ENCODE measurements around the gene NXNL1.
"Not testable (repeated sequence)": the region's sequence is repeated elsewhere in the genome, so short reads cannot be mapped to it uniquely, and the experiment has no call there.

Gene NXNL1, protein sequence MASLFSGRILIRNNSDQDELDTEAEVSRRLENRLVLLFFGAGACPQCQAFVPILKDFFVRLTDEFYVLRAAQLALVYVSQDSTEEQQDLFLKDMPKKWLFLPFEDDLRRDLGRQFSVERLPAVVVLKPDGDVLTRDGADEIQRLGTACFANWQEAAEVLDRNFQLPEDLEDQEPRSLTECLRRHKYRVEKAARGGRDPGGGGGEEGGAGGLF

DNA sequence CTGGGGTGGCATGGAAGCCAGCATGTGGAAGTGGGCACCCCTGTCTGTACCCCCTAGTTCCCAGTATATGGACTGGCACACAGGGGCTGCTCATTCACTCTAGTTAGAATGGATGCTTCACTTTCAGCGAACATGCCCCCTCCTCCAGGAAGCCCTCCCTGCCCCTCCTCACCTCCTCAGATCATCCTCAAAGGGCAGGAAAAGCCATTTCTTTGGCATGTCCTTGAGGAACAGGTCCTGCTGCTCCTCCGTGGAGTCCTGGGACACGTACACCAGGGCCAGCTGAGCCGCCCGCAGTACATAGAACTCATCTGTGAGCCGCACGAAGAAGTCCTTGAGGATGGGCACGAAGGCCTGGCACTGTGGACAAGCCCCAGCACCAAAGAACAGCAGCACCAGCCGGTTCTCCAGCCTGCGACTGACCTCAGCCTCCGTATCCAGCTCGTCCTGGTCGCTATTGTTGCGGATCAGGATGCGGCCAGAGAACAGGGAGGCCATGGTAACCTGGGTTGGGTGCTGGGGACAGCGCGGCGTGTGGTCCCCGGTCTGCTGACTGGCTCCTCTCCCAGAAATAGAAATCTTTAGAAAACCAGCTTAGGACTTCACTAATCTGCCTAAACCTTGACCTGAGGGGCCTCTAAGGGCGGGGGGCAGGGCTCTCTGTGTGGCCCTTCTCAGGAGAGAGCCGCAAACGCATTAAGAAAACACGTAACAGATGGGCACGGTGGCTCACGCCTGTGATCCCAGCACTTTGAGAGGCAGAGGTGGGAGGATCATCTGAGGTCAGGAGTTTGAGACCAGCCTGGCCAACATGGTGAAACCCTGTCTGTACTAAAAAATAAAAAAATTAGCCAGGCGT lies at the start of gene NXNL1:
Gene NXNL1, minus strand, starts transcription at position 555 of the 859 bp plus-strand sequence. Its CDS starts 57 bp downstream, at position 498.
- DNase-seq (ENCODE audit: low spot score) = no peak

- not testable (repeated sequence) for DNase-seq (ENCODE audit: low spot score)
Measured at GRCh38 chr19:17508558-17508933, 47.8 kb upstream of the NXNL1 start.

DNA sequence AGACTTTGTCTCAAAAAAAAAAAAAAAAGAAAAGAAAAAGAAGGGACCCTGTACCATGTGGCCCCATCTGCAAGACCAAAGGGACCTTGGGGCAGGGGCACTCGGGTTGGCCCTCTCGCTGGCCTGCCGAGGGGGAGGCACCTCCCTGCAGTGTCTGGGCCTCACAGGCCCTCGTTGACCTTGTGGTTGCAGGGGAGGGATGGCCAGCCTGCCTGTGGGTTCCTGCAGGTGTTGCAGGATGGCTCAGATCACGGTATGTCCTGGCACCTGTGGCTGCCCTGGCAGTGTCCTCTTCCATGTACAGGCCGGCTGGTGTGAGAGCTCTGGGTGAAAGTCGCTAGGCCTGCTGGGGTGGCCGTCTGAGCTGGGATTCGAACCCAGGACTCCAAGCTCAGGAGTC lies 46.0 kb upstream of the NXNL1 start:
- DNase-seq (ENCODE audit: low spot score) = no peak

DNA sequence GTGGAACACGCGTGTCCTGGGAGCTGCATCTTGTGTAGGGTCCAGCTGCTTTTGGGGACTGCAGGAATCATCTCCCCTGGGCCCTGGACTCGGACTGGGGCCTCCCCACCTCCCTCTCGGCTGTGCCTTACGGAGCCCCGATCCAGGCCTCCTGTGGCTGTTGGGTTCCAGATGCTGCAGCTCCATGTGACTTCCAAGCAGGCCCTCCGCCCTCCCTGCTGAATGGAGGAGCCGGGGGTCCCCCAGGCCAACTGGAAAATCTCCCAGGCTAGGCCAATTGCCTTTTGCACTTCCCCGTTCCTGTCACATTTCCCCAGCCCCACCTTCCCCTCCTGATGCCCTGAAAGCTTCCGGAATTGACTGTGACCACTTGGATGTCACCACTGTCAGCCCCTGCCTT lies 44.5 kb upstream of the NXNL1 start:
- no peak for DNase-seq (ENCODE audit: low spot score)

- DNase-seq (ENCODE audit: low spot score) = no peak
Measured at GRCh38 chr19:17504456-17504855, 43.7 kb upstream of the NXNL1 start.

DNA sequence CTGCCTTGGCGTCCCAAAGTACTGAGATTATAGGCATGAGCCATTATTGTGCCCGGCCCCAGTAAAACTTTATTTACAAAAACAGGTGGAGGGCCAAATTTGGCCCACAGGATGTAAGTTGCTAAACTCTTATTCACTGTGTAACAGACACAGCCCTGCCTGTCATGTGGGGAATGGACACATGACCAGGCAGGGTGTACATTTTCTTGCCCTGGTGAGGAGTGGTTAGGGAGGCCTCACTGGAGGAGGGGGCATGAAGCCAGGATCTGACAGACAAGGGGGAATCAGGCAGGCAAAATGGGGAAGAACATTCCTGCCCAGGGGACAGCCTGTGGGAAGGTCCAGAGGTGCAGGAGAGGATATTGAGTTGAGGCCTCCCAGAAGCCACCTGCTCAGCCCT lies 43.3 kb upstream of the NXNL1 start:
- DNase-seq (ENCODE audit: low spot score) = no peak

GRCh38 chr19:17503240-17503639 lies 42.5 kb upstream of the NXNL1 start:
- DNase-seq (ENCODE audit: low spot score) = no peak

- DNase-seq (ENCODE audit: low spot score) = no peak
Measured at GRCh38 chr19:17500447-17501198, 39.9 kb upstream of the NXNL1 start.

- no peak for DNase-seq (ENCODE audit: low spot score)
Measured at GRCh38 chr19:17499648-17500446, 39.1 kb upstream of the NXNL1 start.

DNA sequence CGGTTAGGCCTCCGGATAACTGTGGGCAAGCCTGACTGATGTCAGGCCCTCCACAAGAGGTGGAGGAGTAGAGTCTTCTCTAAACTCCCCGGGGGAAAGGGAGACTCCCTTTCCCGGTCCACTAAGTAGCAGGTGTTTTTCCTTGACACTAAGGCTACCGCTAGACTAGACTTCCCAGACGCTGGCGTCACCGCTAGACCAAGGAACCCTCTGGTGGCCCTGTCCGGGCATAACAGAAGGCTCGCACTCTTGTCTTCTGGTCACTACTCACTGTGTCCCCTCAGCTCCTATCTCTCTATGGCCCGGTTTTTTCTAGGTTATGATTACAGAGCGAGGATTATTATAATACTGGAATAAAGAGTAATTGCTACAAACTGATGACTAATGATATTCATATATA lies 38.3 kb upstream of the NXNL1 start:
- DNase-seq (ENCODE audit: low spot score) = not testable (repeated sequence)

DNA sequence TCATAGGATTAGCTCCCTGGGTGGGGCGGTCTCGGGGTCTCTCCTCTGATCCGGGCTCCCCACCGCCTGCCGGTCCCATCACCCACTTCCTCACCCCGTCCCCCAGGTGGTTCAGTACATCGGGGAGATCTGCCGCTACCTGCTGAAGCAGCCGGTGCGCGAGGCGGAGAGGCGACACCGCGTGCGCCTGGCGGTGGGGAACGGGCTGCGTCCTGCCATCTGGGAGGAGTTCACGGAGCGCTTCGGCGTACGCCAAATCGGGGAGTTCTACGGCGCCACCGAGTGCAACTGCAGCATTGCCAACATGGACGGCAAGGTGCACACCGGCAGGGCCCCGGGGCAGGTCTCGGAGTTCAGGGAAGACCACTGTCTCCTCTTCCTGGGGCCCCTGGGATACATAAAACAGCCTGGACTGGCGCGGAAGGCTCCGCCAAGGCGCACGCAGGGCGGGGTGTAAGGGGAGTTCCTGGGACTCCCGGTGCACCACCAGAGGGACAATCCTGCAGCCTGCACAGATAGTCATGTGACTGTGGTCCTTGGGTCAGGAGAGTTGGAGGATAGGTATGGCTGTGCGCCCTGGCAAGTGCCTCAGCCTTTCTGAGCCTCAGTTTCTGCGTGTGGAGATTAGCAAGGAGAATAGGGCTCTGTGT lies 36.5 kb upstream of the NXNL1 start:
- DNase-seq (ENCODE audit: low spot score) = no peak

GRCh38 chr19:17496337-17496997 lies 35.7 kb upstream of the NXNL1 start:
- peak; percentile 89 for DNase-seq (ENCODE audit: low spot score)

- no peak for DNase-seq (ENCODE audit: low spot score)
Measured at GRCh38 chr19:17495639-17496296, 35.0 kb upstream of the NXNL1 start.

- no peak for DNase-seq (ENCODE audit: low spot score)
Measured at GRCh38 chr19:17491287-17491686, 30.6 kb upstream of the NXNL1 start.

DNA sequence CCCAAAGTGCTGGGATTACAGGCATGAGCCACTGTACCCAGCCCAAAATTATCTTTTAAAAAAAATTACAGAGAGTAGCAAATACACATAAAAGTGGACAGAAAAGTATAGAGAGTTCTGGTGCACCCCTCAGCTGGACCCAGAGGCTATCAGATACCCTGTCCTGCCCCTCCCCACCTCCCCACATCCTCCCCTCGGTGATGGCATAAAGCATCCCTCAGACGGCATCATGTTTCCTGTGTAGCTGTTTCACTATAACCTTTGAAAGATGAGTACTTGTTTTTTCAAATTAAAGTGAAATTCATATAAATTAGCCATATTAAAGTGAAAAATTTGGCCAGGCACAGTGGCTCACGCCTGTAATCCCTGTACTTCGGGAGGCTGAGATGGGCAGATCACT lies 29.7 kb upstream of the NXNL1 start:
- no peak for DNase-seq (ENCODE audit: low spot score)

GRCh38 chr19:17489392-17490030 lies 28.8 kb upstream of the NXNL1 start:
- DNase-seq (ENCODE audit: low spot score) = no peak

GRCh38 chr19:17488593-17489391 lies 28.1 kb upstream of the NXNL1 start:
- DNase-seq (ENCODE audit: low spot score) = peak; percentile 89

DNA sequence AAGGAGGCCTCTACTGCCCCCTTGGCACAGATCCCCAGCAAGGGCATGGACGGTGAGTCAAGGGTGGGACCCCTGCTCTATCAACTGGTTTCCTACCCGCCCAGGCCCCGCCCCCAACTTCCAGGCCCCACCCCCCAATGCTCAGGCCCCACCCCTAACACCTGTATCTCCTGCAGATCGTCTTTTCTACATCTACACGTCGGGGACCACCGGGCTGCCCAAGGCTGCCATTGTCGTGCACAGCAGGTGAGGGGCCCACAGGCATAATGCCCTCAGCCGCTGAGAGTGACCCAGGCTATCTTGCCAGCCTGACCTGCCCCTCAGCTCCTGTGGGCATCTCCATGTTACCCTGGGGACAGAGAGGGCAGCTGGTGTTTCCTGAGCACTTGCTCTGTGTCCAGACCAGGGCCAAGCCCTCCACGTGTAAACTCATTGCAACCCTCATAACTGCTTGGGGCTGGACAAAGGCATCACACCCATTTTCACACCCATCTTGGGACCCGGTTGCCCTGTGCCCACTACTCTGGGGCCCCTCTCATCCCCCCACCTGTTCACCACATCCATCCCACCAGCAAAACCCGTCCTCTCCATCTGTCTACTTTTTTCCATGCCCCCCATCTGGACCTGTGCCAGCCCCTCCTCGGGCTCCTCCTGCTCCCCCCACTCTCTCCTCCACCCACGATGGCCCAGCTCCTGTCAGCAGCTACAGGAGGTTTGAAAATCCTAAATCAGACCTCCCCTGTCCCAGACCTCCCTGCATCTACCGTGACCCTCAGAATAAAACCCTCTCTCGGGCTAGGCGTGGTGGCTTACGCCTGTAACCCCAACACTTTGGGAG lies 26.8 kb upstream of the NXNL1 start:
- DNase-seq (ENCODE audit: low spot score) = peak; percentile 58

Data from iPS-NIHi11 (cell line).